ENCODE results near the gene NUP160. TPM values are rescaled to one million over a fixed set of nuclear protein-coding genes. Genes with fewer than 3 reads are reported as not detected.
A peak's percentile ranks its signal among the peaks of the same experiment; 100 is the strongest.

NUP160 gene
- total RNA-seq, 1 experiment from 2014 or later, result 46.3 TPM

DNA sequence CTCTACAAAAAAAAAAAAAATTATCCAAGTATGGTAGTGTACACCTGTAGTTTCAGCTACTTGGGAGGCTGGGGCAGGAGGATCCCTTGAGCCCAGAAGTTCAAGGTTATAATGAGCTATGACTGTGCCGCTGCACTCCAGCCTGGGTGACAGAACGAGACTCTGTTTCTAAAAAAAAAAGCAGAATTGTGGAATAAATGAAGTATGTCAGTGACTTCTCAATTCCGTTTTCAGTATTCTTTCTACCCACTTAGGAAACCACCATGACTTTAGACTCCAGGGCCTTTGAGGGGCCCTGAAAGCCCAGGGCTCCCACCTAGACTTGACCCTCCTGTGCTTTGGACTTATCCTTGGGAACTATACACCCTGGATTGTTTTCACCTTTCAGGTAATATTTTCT lies 6.5 kb upstream of the NUP160 start:
- ChIA-PET CTCF (interaction anchor here (0.7 to 1.1 kb wide), 2 partner anchors 54 to 76 kb away, joined by 3 to 8 read pairs; no protein-coding TSS in a partner anchor), POLR2A (no interaction called here)
- Histone ChIP-seq H3K27me3 (ENCODE audit: control insufficient read depth, insufficient read depth, low read length) (no peaks in the 10 kb centered on the region), H3K9me3 (ENCODE audit: control insufficient read depth, insufficient read depth, low read depth, low read length) (no peaks in the 10 kb centered on the region), H3K4me3 (ENCODE audit: low read depth in 2 of 2, low read length in 2 of 2) (no peak overlapping the region), H3K27ac (ENCODE audit: low read length) (peak overlapping the region; percentile 30; the same call in 1 of the 2 replicates), H3K36me3 (ENCODE audit: control insufficient read depth, insufficient read depth, low read length) (no peaks in the 10 kb centered on the region), H3K4me1 (ENCODE audit: control insufficient read depth, insufficient read depth, low read length) (peaks cover 36% of the 10 kb centered on the region)
- DNase-seq (ENCODE audit: low read depth, low spot score) (no peak), ATAC-seq (no peak)
- no TSS peak for BruUV-seq (replicated peaks)
- in situ Hi-C loops (cut with HindIII; ENCODE audit: low pct_unique_long_range_greater_than_20kb, low sequenced_read_pairs), result no loop called here
- TF ChIP-seq TCF7L2 (IDR thresholded peaks at IDR 0.05; ENCODE audit: low read depth, low read length) (no peak), POLR2AphosphoS5 (IDR thresholded peaks at IDR 0.05; ENCODE audit: low read depth, low read length) (no peak), SIN3A (IDR thresholded peaks at IDR 0.05; ENCODE audit: borderline replicate concordance, insufficient read depth, low read depth, low read length) (no peak)
- TF ChIP-seq, protein P1, sequence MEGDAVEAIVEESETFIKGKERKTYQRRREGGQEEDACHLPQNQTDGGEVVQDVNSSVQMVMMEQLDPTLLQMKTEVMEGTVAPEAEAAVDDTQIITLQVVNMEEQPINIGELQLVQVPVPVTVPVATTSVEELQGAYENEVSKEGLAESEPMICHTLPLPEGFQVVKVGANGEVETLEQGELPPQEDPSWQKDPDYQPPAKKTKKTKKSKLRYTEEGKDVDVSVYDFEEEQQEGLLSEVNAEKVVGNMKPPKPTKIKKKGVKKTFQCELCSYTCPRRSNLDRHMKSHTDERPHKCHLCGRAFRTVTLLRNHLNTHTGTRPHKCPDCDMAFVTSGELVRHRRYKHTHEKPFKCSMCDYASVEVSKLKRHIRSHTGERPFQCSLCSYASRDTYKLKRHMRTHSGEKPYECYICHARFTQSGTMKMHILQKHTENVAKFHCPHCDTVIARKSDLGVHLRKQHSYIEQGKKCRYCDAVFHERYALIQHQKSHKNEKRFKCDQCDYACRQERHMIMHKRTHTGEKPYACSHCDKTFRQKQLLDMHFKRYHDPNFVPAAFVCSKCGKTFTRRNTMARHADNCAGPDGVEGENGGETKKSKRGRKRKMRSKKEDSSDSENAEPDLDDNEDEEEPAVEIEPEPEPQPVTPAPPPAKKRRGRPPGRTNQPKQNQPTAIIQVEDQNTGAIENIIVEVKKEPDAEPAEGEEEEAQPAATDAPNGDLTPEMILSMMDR (IDR thresholded peaks at IDR 0.05), result no peak
- TF ChIP-seq, protein P2, sequence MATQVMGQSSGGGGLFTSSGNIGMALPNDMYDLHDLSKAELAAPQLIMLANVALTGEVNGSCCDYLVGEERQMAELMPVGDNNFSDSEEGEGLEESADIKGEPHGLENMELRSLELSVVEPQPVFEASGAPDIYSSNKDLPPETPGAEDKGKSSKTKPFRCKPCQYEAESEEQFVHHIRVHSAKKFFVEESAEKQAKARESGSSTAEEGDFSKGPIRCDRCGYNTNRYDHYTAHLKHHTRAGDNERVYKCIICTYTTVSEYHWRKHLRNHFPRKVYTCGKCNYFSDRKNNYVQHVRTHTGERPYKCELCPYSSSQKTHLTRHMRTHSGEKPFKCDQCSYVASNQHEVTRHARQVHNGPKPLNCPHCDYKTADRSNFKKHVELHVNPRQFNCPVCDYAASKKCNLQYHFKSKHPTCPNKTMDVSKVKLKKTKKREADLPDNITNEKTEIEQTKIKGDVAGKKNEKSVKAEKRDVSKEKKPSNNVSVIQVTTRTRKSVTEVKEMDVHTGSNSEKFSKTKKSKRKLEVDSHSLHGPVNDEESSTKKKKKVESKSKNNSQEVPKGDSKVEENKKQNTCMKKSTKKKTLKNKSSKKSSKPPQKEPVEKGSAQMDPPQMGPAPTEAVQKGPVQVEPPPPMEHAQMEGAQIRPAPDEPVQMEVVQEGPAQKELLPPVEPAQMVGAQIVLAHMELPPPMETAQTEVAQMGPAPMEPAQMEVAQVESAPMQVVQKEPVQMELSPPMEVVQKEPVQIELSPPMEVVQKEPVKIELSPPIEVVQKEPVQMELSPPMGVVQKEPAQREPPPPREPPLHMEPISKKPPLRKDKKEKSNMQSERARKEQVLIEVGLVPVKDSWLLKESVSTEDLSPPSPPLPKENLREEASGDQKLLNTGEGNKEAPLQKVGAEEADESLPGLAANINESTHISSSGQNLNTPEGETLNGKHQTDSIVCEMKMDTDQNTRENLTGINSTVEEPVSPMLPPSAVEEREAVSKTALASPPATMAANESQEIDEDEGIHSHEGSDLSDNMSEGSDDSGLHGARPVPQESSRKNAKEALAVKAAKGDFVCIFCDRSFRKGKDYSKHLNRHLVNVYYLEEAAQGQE (IDR thresholded peaks at IDR 0.05; ENCODE audit: insufficient read depth in 1 of 2, low read depth in 2 of 2, low read length in 1 of 2), result no peak
- intact Hi-C loops (cut with micrococcal nuclease; ENCODE audit: unreplicated experiment), result no loop called here

DNA sequence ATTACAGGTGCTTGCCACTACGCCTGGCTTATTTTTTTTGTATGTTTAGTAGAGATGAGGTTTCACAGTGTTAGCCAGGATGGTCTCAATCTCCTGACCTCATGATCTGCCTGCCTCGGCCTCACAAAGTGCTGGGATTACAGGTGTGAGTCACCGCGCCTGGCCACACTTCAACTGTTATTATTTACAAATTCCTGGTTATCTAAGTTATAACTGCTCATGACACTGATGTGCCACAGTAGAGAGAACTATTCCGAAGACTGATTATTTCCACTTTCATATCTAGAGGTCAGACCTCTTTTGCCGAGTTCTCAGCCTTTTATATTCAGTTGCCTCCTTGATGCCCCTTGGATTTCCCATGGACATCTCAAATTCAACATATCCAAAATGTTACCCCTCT lies 3.9 kb upstream of the NUP160 start:
- Histone ChIP-seq H3K4me3 (ENCODE audit: low read depth in 2 of 2, low read length in 2 of 2) (no peak overlapping the region), H3K27me3 (ENCODE audit: control insufficient read depth, insufficient read depth, low read length) (no peaks in the 10 kb centered on the region), H3K36me3 (ENCODE audit: control insufficient read depth, insufficient read depth, low read length) (peaks cover 4% of the 10 kb centered on the region; the same call in 1 of the 2 replicates), H3K9me3 (ENCODE audit: control insufficient read depth, insufficient read depth, low read depth, low read length) (no peaks in the 10 kb centered on the region), H3K4me1 (ENCODE audit: control insufficient read depth, insufficient read depth, low read length) (peaks cover 23% of the 10 kb centered on the region), H3K27ac (ENCODE audit: low read length) (peak overlapping the region; percentile 62)
- ATAC-seq, result no peak
- TF ChIP-seq, protein P2 (IDR thresholded peaks at IDR 0.05; ENCODE audit: insufficient read depth in 1 of 2, low read depth in 2 of 2, low read length in 1 of 2), result no peak
- no peak for TF ChIP-seq TCF7L2 (IDR thresholded peaks at IDR 0.05; ENCODE audit: low read depth, low read length)
- TF ChIP-seq, protein P1 (IDR thresholded peaks at IDR 0.05), result no peak
- no peak for TF ChIP-seq SIN3A (IDR thresholded peaks at IDR 0.05; ENCODE audit: borderline replicate concordance, insufficient read depth, low read depth, low read length)
- TF ChIP-seq POLR2AphosphoS5 (IDR thresholded peaks at IDR 0.05; ENCODE audit: low read depth, low read length), result no peak
- DNase-seq (ENCODE audit: low read depth, low spot score), result no peak
- POLR2A ChIA-PET, result no interaction called here
- intact Hi-C loops (cut with micrococcal nuclease; ENCODE audit: unreplicated experiment), result no loop called here
- in situ Hi-C loops (cut with HindIII; ENCODE audit: low pct_unique_long_range_greater_than_20kb, low sequenced_read_pairs), result no loop called here
- CTCF ChIA-PET, result no interaction called here
- BruUV-seq (replicated peaks), result no TSS peak

Data from Panc1 (cell line).